GM19438 (cell line): ENCODE results near the gene GPR62.
"Not testable (repeated sequence)": the region's sequence is repeated elsewhere in the genome, so short reads cannot be mapped to it uniquely, and the experiment has no call there.

Source experiments
- ATAC-seq: cut with Tn5 transposase; IDR thresholded peaks from one replicate; pipeline ENCODE4 v1.9.1; 2021; ENCODE audit warnings: low read depth; ENCODE audit not compliant: unreplicated experiment

The GPR62 gene, protein sequence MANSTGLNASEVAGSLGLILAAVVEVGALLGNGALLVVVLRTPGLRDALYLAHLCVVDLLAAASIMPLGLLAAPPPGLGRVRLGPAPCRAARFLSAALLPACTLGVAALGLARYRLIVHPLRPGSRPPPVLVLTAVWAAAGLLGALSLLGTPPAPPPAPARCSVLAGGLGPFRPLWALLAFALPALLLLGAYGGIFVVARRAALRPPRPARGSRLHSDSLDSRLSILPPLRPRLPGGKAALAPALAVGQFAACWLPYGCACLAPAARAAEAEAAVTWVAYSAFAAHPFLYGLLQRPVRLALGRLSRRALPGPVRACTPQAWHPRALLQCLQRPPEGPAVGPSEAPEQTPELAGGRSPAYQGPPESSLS

DNA sequence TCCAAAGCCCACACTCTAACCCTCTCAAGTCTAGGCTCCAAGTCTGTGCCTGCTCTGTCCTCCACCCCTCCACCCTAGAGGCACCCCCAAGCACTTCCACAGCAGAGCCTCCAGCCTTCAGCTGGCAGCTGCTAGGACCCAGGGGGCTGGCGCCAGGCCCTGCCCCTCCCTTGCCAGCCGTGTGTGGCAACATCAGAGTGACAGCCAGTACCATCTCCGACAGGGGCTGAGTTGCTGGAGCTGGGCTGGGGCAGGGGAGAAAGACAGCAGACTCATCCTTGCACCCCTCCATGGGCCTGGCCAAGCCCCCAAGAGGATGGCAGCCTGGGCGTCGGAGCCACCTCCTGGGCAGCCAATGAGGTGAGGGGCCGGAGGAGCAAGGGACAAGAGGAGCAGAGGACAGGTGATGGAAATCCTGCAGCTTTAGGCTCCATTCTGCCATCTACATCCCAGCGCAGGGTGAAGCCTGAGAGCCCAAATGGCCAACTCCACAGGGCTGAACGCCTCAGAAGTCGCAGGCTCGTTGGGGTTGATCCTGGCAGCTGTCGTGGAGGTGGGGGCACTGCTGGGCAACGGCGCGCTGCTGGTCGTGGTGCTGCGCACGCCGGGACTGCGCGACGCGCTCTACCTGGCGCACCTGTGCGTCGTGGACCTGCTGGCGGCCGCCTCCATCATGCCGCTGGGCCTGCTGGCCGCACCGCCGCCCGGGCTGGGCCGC is at the start of gene GPR62:
TSS of gene GPR62 (plus strand) at position 207 of the 718 bp plus-strand sequence. CDS start at position 479, 272 bp downstream.
- no peak for ATAC-seq

DNA sequence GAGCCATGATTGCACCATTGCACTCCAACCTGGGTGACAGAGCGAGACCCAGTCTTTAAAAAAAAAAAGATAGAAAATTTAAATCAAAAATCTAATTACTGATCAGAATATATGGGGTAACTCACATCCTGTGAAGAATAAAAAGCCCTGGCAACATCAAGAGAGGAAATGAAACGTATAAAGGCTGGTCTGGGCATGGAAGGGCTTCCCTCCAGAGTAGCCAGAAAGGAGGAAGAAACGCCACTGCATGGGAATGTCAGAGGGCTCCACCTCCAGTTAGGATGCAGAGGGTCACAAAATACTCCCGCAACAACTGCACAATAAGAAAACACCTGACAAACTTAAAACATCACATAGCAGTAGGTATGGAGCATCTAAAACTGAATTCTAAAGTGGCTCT is 47.2 kb upstream of the GPR62 start:
- no peak for ATAC-seq

- no peak for ATAC-seq
Observed at GRCh38 chr3:51916418-51916817, 38.8 kb upstream of the GPR62 start.

- ATAC-seq, result no peak
Observed at GRCh38 chr3:51921081-51921578, 34.1 kb upstream of the GPR62 start.

DNA sequence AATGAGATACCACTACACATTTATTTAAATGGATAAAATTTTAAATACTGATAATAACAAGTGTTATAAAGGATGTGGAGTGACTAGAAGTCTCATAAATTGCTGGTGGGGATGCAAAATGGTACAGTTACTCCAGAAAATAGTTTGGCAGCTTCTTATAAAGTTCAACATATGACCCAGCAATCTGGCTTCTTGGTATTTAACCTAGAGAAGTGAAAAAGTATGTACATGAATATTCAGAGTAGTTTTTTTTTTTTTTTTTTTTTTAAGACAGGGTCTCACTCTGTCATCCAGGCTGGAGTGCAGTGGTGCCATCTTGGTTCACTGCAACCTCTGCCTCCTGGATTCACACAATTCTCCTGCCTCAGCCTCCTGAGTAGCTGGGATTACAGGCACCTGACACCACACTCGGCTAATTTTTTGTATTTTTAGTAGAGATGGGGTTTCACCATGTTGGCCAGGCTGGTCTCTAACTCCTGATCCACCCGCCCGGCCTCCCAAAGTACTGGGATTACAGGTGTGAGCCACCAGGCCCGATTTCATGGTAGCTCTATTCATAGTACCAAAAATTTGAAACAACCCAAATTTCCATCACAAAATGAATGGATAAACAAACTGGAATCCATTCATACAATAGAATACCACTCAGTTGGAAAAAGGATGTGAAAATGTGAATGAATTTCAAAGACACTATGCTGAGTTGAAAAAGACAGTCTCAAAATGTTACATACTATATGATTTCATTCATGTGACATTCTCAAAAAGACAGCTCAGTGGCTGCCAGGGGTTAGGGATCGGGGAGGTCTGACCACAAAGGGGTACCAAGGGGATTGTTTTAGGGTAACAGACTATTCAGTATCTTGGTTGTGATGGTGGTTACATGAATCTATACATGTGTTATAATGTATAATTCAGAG is 27.9 kb upstream of the GPR62 start:
- ATAC-seq, result no peak

DNA sequence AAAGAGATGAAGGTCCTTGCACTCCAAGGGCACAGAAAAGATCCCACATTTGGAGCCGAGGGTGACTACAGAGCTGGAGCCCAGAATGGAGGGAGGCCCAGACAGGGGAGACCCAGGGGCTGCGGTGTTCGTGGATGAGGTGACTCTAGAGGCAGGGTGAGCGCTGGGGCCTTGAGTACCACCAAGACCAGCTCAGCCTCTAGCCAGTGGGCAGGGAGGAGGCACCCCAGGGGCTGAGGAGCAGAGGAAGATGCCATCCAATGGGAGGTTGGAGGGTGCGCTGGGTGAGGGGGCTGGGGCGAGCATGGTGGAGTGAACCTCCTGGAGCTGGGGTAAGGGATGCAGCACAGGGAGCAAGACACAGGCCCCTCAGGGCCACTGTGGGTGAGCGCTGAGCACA is 26.7 kb upstream of the GPR62 start:
- no peak for ATAC-seq

DNA sequence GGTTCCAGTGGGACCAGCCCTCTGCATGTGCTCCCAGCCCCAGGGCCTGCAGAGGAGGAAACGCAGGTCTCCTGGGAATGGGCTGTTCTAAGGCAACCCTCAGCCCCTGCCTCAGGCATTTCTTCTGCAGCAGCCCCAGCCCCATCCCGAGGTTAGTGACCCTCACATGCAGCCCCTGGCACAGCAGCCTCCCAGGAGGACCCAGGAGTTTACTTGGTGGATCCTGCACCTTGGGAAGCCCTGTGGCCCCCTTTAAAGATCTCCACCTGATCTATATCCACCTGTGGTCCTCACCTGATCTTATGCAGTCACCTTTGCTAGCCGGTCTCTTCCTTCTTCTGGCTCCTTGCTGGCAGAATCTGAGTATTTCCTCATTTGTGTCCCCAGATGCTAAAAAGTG is 26.2 kb upstream of the GPR62 start:
- not testable (repeated sequence) for ATAC-seq

GRCh38 chr3:51929420-51930003 is 25.7 kb upstream of the GPR62 start:
- no peak for ATAC-seq

DNA sequence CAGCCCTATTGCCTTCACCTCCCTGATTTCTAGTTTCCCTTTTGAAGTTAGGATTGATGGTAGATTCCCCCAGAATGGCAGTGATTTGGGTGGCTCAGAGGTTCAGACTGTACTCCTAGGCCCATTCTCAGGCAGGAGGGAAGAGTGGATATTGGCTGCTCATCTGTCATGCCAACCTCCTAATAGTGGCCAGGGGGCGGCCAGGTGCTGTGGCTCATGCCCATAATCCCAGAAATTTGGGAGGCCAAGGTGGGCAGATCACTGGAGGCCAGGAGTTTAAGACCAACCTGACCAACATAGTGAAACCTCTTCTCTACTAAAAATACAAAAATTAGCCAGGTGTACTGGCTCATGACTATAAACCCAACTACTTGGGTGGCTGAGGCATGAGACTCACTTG is 24.7 kb upstream of the GPR62 start:
- no peak for ATAC-seq

DNA sequence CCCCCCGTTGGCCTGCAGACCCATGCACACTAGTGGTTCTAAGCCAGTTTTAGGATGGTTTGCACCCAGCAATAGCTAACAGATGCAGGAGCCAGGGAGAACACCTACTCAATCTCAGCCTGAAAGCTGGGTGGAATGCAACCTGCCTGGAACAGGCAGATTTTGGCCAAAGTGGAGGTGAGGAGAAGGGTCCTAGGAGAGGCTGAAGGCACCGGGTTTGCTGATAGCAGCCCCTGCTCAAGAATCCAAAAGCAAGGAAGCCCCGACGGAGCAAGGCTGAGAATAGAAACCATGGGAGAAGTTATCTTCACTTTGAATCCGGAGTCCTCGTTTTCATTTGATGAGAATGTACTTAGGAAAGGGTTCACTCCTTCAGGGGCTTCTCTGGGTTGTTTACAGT is 23.4 kb upstream of the GPR62 start:
- ATAC-seq, result no peak

GRCh38 chr3:51932471-51933370 is 22.5 kb upstream of the GPR62 start:
- no peak for ATAC-seq

- ATAC-seq, result no peak
Observed at GRCh38 chr3:51933471-51934138, 21.6 kb upstream of the GPR62 start.

- no peak for ATAC-seq
Observed at GRCh38 chr3:51934139-51934850, 20.9 kb upstream of the GPR62 start.

GRCh38 chr3:51934991-51935885 is 19.9 kb upstream of the GPR62 start:
- ATAC-seq, result no peak

- ATAC-seq, result no peak
Observed at GRCh38 chr3:51935886-51936755, 19.1 kb upstream of the GPR62 start.

DNA sequence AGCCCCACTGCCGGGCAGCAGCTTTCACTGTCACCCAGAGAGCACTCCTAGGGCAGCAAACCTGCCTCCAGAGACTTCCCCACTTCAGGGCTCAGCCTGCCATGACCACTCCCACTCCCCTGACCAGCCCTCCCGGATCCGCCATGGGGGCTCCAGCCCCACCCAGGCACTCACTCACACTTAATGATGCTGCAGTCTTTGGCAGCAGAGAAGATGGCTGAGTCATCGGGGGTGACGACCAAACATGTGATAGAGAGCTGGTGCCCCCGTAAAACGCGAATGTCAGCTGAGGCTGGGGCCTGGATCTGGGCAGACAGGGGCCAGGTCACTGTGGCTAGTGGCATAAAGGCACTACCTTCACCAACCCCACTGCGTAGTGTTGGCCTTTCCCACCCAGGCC is 18.2 kb upstream of the GPR62 start:
- ATAC-seq, result no peak
